Measurements from ENCODE around the gene LARP1B.
"Not testable (repeated sequence)": the region's sequence is repeated elsewhere in the genome, so short reads cannot be mapped to it uniquely, and the experiment has no call there.

The LARP1B gene

GRCh38 chr4:128095293-128095692 is 34.2 kb downstream of the LARP1B start:
- not testable (repeated sequence) for H3K14ac ChIP-seq (ENCODE audit: low read length); H3K18ac ChIP-seq (ENCODE audit: low read length); H4K12ac ChIP-seq (ENCODE audit: low read depth, low read length); H3K27ac ChIP-seq (ENCODE audit: low read depth, low read length); H3K79me1 ChIP-seq (ENCODE audit: low read length); H3K79me2 ChIP-seq (ENCODE audit: control insufficient read depth, insufficient read depth, low read length, poor library complexity); H3K4me3 ChIP-seq (ENCODE audit: low read depth, low read length); H2BK120ac ChIP-seq (ENCODE audit: insufficient read depth, low read length, poor library complexity); H3K4me1 ChIP-seq (ENCODE audit: control insufficient read depth in 1 of 2, insufficient read depth in 2 of 2, low read length in 2 of 2); H3K4ac ChIP-seq (ENCODE audit: low read depth, low read length); H2AK5ac ChIP-seq (ENCODE audit: low read length); H4K8ac ChIP-seq (ENCODE audit: low read depth, low read length); H3K23ac ChIP-seq (ENCODE audit: low read length); H2BK5ac ChIP-seq (ENCODE audit: low read depth, low read length, poor library complexity); DNase-seq; H2BK12ac ChIP-seq (ENCODE audit: low read length); H3K4me2 ChIP-seq (ENCODE audit: low read length); H3K9me3 ChIP-seq (ENCODE audit: insufficient read depth, low read depth, low read length); H2AFZ ChIP-seq (ENCODE audit: insufficient read depth, low read length, poor library complexity); H4K91ac ChIP-seq (ENCODE audit: low read depth, low read length); H3K9ac ChIP-seq (ENCODE audit: low read length); H3K27me3 ChIP-seq (ENCODE audit: insufficient read depth, low read length)
- H3K36me3 ChIP-seq (ENCODE audit: control insufficient read depth in 1 of 2, insufficient read depth in 2 of 2, low read length in 2 of 2) = peaks cover 23 to 24% of the 10 kb centered on the region in 2 experiments
- WGBS (ENCODE audit: extremely low coverage, insufficient coverage, insufficient read length) = no CpG with 5 or more reads among the region's 6 CpGs

GRCh38 chr4:128107766-128108165 is 46.7 kb downstream of the LARP1B start:
- Histone ChIP-seq H3K4me3 (ENCODE audit: low read depth, low read length) (no peak overlapping the region), H4K8ac (ENCODE audit: low read depth, low read length) (no peak overlapping the region), H2BK120ac (ENCODE audit: insufficient read depth, low read length, poor library complexity) (no peak overlapping the region), H3K4me1 (ENCODE audit: control insufficient read depth in 1 of 2, insufficient read depth in 2 of 2, low read length in 2 of 2) (no peaks in the 10 kb centered on the region), H3K79me1 (ENCODE audit: low read length) (no peaks in the 10 kb centered on the region), H3K27me3 (ENCODE audit: insufficient read depth, low read length) (no peaks in the 10 kb centered on the region), H3K9me3 (ENCODE audit: insufficient read depth, low read depth, low read length) (no peaks in the 10 kb centered on the region), H3K4ac (ENCODE audit: low read depth, low read length) (no peak overlapping the region), H2AFZ (ENCODE audit: insufficient read depth, low read length, poor library complexity) (no peak overlapping the region), H3K27ac (ENCODE audit: low read depth, low read length) (no peak overlapping the region), H2AK5ac (ENCODE audit: low read length) (no peak overlapping the region), H2BK12ac (ENCODE audit: low read length) (no peak overlapping the region), H3K18ac (ENCODE audit: low read length) (no peak overlapping the region), H3K4me2 (ENCODE audit: low read length) (no peak overlapping the region), H3K36me3 (ENCODE audit: control insufficient read depth in 1 of 2, insufficient read depth in 2 of 2, low read length in 2 of 2) (peaks cover 1 to 4% of the 10 kb centered on the region in 2 experiments), H3K9ac (ENCODE audit: low read length) (no peak overlapping the region), H3K79me2 (ENCODE audit: control insufficient read depth, insufficient read depth, low read length, poor library complexity) (no peaks in the 10 kb centered on the region), H4K12ac (ENCODE audit: low read depth, low read length) (no peak overlapping the region), H2BK5ac (ENCODE audit: low read depth, low read length, poor library complexity) (no peak overlapping the region), H4K91ac (ENCODE audit: low read depth, low read length) (no peak overlapping the region), H3K23ac (ENCODE audit: low read length) (no peak overlapping the region), H3K14ac (ENCODE audit: low read length) (no peak overlapping the region)
- no CpG with 5 or more reads among the region's 3 CpGs for WGBS (ENCODE audit: extremely low coverage, insufficient coverage, insufficient read length)
- DNase-seq = no peak

GRCh38 chr4:128123036-128123435 is 61.9 kb downstream of the LARP1B start:
- Histone ChIP-seq H2BK120ac (ENCODE audit: insufficient read depth, low read length, poor library complexity) (no peak overlapping the region), H3K27me3 (ENCODE audit: insufficient read depth, low read length) (no peaks in the 10 kb centered on the region), H2AFZ (ENCODE audit: insufficient read depth, low read length, poor library complexity) (no peak overlapping the region), H3K18ac (ENCODE audit: low read length) (no peak overlapping the region), H2AK5ac (ENCODE audit: low read length) (no peak overlapping the region), H2BK12ac (ENCODE audit: low read length) (no peak overlapping the region), H3K23ac (ENCODE audit: low read length) (no peak overlapping the region), H2BK5ac (ENCODE audit: low read depth, low read length, poor library complexity) (no peak overlapping the region), H3K14ac (ENCODE audit: low read length) (no peak overlapping the region), H3K9me3 (ENCODE audit: insufficient read depth, low read depth, low read length) (no peaks in the 10 kb centered on the region), H4K91ac (ENCODE audit: low read depth, low read length) (no peak overlapping the region), H3K4me2 (ENCODE audit: low read length) (no peak overlapping the region), H3K4me3 (ENCODE audit: low read depth, low read length) (no peak overlapping the region), H3K36me3 (ENCODE audit: control insufficient read depth in 1 of 2, insufficient read depth in 2 of 2, low read length in 2 of 2) (peaks cover 0 to 2% of the 10 kb centered on the region in 2 experiments), H3K4ac (ENCODE audit: low read depth, low read length) (no peak overlapping the region), H3K79me1 (ENCODE audit: low read length) (no peaks in the 10 kb centered on the region), H3K27ac (ENCODE audit: low read depth, low read length) (no peak overlapping the region), H4K12ac (ENCODE audit: low read depth, low read length) (no peak overlapping the region), H3K79me2 (ENCODE audit: control insufficient read depth, insufficient read depth, low read length, poor library complexity) (no peaks in the 10 kb centered on the region), H4K8ac (ENCODE audit: low read depth, low read length) (no peak overlapping the region), H3K9ac (ENCODE audit: low read length) (no peak overlapping the region), H3K4me1 (ENCODE audit: control insufficient read depth in 1 of 2, insufficient read depth in 2 of 2, low read length in 2 of 2) (no peaks in the 10 kb centered on the region)
- no CpG with 5 or more reads among the region's 3 CpGs for WGBS (ENCODE audit: extremely low coverage, insufficient coverage, insufficient read length)
- DNase-seq = peak in 1 of 2 donors; percentile 13

- Histone ChIP-seq H3K4ac (ENCODE audit: low read depth, low read length) (no peak overlapping the region), H3K4me3 (ENCODE audit: low read depth, low read length) (no peak overlapping the region), H2BK12ac (ENCODE audit: low read length) (no peak overlapping the region), H3K18ac (ENCODE audit: low read length) (no peak overlapping the region), H2AFZ (ENCODE audit: insufficient read depth, low read length, poor library complexity) (no peak overlapping the region), H2BK120ac (ENCODE audit: insufficient read depth, low read length, poor library complexity) (no peak overlapping the region), H3K4me1 (ENCODE audit: control insufficient read depth in 1 of 2, insufficient read depth in 2 of 2, low read length in 2 of 2) (no peaks in the 10 kb centered on the region), H4K8ac (ENCODE audit: low read depth, low read length) (no peak overlapping the region), H3K27ac (ENCODE audit: low read depth, low read length) (no peak overlapping the region), H2AK5ac (ENCODE audit: low read length) (no peak overlapping the region), H3K79me2 (ENCODE audit: control insufficient read depth, insufficient read depth, low read length, poor library complexity) (no peaks in the 10 kb centered on the region), H2BK5ac (ENCODE audit: low read depth, low read length, poor library complexity) (no peak overlapping the region), H3K4me2 (ENCODE audit: low read length) (no peak overlapping the region), H3K23ac (ENCODE audit: low read length) (no peak overlapping the region), H3K27me3 (ENCODE audit: insufficient read depth, low read length) (no peaks in the 10 kb centered on the region), H3K9ac (ENCODE audit: low read length) (no peak overlapping the region), H4K91ac (ENCODE audit: low read depth, low read length) (no peak overlapping the region), H3K9me3 (ENCODE audit: insufficient read depth, low read depth, low read length) (no peaks in the 10 kb centered on the region), H3K14ac (ENCODE audit: low read length) (no peak overlapping the region), H3K79me1 (ENCODE audit: low read length) (no peaks in the 10 kb centered on the region), H3K36me3 (ENCODE audit: control insufficient read depth in 1 of 2, insufficient read depth in 2 of 2, low read length in 2 of 2) (peaks cover 2 to 3% of the 10 kb centered on the region in 2 experiments), H4K12ac (ENCODE audit: low read depth, low read length) (no peak overlapping the region)
- no peak for DNase-seq
- WGBS (ENCODE audit: extremely low coverage, insufficient coverage, insufficient read length) = no CpG with 5 or more reads among the region's 3 CpGs
Measured at GRCh38 chr4:128130621-128131020, 69.5 kb downstream of the LARP1B start.
